DMS153 treated with DMSO at 0.1 percent for 48 hours (cell line): ENCODE results near the gene MYLK3.
A peak's percentile ranks its signal among the peaks of the same experiment; 100 is the strongest.

Experiments
- DNase-seq: peaks from one replicate; lab custom pipeline; 2025; ENCODE audit not compliant: unreplicated experiment; lab: John Stamatoyannopoulos, UW

MYLK3 gene

DNA sequence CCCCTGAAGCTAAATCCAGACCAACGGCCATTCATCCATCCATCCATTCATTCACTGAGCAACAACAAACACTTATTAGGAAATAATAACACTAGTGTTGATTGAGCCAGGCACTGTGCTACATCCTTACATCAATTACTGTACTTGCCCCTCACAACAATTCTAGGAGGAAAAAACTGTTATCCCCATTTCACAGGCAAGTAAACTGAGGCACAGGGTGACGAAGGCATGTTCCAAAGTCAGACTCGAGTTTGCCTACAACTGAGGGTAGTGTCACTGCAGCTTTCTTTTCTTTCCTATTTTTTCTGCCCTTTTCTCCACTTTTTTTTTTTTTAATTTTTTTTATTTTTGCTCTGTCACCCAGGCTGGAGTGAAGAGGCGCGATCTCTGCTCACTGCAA, 11.2 kb upstream of the MYLK3 start:
- DNase-seq, result no peak

DNA sequence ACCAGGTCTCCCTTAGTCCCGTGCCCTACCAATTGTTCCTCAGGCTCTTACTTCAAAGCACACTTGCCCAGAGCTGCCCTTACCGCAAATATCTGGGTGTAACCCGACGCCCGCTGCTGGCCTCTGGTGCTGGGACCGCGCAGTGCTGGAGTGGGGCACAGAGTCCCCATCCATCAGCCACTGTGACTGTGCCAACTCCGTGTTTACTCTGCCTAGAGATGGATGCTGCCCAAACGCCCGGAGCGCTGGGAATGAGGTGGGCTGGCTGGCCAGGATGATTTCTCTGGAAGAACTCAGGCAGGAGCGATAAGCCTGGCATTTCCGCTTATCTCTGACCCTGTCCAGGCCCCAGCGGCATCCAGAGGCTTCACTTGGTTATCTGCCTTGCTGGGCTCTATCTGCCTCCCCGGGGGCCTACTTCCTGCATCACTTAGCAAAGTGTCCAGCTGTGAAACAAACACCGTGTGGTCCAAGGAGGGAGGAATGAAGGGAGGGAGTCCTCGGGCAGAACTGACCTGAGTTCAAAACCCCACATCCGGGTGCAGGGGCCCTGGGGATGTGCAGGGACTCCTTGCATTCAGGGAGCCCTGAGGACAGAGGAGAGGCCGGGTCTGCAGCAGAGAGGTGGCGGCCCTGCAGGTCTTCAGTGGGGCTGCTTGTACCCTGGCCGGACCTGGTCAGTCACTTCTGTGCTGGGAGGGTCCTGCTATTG, 9.4 kb upstream of the MYLK3 start:
- DNase-seq, result peak; percentile 16

DNA sequence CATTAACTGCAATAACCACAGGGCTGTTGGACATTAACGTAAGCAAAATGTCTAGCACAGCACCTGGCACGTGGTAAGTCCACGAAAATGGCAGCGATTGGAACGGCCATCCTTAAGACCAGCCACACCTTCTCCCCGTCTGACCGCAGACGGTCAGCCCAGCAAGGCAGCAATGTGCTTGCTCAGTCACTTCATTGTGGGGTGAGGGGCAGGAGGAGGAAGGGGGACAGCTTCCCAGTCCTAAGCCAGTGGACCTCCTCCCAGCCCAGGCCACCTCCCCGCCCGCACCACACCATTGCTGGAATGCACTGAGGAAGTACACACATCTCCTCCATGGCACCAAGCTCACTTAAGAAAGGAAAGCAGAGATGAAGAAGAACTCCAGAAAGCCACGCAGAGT, 8.6 kb upstream of the MYLK3 start:
- DNase-seq, result no peak

DNA sequence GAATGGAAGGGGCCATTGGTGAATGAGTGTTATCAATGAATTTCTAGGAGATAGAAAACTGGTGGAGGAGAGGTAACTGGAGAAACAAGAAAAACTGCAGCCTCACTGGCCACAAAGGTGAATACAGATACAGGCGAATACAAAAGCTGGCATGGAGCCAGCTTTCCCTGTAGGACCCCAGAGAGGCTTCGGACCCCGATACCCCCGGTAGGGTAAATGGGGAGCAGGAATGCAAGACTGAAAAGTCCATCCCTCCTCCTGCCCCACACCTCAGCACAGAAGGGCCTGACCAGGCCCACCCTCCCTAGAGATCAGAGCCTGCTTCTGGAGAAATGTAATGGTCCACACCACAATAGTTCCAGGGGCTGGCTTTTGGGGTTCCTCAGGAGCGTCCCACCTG, 4.9 kb upstream of the MYLK3 start:
- DNase-seq, result no peak

DNA sequence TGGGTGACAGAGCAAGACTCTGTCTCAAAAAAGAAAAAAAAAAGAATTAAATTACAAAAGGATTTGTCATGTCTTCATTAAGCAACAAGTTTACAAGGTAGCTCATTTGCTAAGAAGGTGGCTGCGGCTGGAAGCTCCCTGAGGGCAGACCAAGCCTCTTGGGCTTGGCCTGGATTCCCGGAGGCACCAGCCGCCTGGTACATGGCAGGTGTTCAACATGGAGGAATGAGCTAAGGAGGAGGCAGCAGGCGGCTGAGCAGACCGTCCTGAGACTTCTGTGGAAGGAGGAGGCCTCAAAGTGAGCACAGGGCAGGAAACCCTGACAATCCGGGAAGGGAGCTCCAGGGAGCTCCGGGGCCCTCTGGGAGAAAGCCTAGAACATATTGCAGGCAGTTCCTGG, 3.2 kb upstream of the MYLK3 start:
- DNase-seq, result no peak

DNA sequence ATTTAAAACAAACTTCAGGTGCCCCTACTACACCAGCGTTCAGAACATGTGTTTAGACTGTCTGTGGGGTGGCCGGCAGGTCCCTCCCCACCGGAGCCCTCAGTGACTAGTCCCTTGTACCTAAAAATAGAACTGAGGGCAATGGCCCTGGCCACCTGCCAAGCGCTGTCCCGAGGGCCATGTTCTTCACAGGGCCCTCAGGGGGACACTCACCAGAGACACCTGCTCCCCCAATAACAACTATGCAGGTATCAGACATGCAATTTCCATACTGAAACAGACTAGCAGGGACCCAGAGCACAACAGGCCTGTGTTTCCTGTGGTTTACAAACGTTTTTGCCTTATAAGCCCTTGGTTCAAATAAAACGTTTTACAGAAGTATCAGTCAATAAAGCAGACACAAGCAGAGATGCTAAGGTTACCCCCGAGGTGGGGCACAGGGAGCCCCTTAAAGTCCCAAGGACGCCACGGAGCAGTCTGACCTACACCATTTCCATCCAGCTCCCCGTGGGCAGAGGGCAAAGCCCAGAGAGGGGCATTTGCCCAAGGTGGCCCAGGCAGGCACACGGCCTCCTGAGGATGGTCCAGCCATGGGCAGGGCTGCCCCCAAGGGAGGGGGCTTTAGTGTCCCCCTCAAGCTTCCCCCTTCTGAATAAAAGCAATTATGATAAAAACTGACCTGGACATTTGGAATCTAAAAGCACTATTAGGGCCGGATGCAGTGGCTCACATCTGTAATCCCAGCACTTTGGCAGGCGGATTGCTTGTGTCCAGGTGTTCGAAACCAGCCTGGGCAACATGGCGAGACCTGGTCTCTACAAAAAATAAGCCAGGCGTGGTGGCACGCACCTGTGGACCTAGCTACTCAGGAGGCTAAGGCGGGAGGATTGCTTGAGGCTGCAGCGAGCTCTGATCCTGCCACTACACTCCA, 896 bp upstream of the MYLK3 start:
- no peak for DNase-seq

DNA sequence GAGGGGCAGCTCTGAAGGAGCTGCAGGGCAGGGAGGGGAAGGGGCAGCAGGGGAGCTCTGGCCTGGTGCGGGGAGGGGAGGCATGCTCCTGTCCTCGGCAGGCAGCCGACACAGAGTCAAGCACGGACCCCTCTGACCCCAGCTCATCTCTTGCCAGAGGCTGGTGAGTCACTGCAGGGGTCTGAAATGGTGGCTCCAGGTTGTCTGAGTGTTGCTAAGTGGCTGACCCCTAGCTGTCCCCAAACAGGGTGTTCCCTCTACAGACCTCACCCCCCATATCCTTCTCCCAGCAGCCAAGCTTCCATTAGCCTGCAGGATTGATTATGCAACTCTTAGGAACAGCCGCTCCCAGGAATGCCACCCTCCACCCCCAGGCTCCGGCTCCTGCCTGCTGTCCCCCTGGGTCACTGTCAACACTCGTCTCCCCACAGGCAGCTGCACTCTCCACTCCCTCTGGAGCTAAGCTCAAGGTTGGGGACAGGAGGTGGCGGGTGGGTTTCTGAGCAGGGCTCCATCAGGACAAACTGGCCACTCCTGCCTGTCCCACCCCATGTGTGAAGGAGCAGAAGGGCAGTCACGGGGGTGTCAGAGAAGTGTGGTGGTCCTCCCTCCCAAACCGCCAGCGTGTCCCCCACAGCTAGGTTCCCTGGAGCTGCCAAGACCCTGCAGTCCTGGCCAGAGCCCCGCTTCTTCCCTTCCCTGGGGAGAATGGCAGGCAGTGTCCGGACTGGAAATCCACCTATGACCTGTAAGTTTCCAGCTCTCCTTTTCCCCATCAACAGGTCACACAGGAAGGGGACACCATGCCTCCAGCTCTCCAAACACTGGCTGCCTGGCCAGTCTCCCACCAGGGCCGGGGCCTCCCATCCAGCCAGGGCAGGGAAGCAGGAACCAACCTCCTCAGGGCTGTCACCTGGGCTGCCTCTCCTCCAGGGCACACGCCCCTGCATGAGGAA, 1.0 kb downstream of the MYLK3 start:
- no peak for DNase-seq

DNA sequence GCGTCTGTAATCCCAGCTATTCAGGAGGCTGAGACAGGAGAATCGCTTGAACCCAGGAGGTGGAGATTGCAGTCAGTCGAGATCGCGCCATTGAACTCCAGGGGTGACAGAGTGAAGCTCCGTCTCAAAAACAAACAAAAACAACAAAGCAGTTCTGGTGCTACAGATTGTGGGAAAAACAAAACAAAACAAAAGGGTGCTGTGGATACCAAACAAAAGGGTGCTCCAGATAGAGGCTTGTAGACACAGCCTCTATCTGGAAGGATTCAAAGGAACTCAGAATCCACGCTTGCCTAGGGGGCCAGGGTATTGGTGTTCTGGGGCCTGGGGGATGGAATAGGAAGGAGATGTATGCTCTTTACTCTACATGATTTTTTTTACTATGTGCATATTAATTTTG, 2.5 kb downstream of the MYLK3 start:
- DNase-seq, result no peak

DNA sequence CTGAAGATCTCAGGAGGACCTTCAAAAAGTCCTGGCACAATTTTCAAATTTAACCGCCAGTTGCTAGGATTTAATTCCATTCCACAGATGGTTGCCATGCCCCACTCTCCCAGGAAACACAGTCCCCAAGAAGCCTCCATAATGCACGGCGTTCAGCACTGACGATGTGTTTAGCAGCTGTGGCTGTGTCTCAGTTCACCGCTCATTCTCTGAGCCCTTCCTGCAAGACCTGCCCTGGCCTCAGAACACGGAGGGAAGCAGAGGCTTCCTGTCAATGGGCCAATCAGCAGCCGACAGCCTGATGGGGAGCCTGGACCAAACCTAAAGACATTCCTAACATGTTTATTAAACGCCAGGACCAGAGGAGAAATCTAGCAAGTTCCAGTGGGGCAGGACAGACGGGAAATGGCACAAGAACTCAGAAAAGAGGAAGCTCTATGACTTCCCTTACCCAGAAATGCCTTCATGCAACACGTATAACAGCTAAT, 4.9 kb downstream of the MYLK3 start:
- no peak for DNase-seq

DNA sequence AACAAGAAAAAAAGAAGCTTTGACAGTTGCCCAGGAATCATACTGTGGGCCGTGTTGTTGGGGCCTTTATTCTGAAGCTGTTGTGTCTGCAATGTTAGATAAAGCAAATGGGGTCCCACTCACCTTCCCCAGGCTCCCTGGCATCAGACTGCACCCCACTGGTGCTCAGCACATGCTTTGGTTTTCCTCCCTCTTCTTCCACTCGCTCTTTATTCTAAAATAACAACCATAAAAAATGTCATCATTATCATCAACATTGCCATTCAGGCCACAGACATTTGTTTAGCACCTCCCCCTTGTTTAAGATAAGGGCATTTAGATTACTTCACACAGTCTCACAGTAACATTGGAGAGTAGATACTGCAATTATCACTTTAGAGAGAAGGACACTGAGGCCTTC, 8.2 kb downstream of the MYLK3 start:
- DNase-seq, result no peak

DNA sequence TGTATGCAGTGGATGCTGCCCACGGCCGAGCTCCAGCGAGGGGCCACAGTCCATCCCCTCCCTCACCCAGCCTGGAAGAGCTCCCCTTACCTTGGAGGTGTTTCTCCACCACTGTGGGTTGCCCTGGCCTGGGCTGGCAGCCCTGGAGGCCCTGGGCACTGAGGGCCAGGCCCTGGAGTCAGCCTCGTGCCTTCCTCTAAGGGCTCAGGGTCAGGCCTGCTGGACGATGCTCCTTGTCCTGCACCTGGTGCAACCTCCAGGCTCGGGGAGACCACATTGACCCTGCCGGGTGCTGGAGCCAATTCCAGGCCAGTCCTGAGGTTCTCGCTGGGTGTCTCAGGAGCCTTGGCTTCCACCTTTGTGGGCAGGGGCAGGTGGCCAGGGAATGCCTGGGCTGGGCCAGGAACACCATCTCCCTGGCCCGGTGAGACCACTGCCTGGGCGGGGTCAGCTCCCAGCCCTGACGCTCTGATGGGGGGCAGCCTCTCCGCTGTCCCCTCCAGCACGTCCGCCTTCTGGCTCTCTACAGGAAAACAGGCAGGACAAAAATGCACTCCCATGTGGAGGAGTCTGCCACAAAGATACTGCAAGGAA, 10.4 kb downstream of the MYLK3 start:
- no peak for DNase-seq

DNA sequence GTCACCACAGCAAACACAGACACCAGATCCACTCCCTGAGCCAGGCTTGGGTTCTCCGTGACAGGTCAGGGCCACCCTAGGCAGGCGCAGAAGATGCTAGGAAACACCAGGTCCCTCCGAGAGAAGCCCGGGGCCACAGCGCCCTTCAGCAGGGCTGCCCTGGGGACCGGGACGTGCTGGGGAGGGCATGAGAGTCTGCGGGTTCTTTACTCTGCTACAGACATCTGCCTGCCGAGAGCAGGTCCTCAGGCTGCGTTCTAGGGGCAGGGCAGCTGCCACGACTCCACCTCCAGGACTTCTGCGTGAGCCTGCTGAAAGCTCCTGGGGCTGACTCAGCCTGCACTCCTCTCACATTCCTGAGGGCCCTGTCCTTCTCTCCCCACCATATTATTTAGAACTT, 11.4 kb downstream of the MYLK3 start:
- no peak for DNase-seq

DNA sequence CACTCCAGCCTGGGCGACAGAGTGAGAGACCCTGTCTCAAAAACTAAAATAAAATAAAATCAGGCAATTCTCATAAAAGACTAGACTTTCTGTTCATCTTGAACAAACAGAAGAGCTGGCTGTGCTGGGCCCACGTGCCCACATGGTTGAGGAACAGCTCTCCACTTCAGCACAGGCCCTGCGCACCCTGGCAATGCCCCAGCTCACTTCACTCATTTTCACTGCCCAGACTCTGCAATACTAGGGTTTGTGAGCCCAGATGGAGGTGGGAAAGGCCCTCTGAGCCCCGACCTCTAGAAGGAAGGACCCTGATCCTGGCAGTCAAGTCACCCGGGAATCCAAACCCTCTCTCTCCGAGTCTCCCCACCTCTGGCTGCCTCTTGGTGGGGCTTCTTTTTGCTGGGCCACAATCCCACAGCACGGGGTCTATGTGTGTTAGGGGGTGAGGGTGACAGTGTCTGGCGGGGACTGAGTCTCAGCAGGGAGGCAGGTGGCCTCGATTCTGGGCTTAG, 14.8 kb downstream of the MYLK3 start:
- no peak for DNase-seq

DNA sequence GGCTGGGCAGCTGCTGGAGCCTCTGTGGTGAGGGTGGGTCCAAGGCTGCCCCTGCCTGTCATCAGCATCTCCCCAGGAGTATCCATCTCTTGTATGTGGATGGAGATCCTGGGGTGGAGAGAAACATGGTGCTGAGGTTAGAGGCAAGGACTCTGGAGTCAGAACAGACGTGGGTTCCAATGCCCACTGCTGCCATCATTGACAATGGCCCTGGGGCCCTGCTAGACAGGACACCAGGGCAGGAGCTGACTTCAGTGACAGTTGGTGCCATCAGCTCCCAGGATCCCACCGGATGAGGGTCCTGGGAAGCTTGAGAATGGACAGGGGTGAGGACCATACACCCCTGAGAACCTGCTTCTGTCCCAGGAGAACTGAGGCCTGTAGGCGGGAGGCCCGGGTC, 15.6 kb downstream of the MYLK3 start:
- no peak for DNase-seq

DNA sequence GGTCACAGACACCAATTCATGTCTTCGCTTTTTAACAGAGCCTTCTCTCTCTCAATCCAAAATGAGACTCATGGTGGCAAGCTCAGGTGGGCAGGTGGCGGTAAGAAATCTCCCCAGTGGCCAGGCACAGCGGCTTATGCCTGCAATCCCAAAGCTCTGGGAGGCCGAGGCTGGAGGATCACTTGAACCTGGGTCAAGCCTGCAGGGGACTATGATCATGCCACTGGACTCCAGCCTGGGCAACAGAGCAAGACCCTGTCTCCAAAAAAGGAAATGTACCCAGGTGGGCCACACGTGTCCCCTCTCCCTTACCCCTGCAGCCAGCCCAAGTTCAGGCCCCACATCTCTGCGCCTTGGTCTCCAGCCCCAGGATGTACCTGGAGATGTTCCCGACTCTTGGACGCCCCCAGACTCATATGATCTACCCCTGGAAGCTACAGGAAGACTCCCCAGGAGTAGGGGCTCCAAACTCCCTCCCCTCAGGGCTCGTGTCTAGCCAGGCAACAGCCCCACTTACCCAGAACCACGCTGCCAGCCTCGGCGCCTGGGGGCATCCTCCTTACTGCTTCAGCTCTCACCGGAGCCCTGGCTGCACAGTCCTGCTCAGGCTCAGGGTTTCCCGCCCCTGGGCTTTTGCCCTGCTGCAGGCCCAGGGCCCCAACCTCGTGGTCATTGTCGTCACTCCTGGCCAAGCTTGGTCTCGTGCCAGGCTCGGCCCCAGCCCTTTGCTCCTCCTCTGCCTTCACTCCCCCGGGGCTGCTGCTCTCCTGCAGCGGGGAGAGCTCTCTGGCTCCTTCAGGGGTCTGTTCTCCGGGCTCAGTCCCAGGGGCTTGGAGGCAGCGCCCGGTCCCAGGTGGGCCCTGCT, 16.2 kb downstream of the MYLK3 start:
- no peak for DNase-seq

DNA sequence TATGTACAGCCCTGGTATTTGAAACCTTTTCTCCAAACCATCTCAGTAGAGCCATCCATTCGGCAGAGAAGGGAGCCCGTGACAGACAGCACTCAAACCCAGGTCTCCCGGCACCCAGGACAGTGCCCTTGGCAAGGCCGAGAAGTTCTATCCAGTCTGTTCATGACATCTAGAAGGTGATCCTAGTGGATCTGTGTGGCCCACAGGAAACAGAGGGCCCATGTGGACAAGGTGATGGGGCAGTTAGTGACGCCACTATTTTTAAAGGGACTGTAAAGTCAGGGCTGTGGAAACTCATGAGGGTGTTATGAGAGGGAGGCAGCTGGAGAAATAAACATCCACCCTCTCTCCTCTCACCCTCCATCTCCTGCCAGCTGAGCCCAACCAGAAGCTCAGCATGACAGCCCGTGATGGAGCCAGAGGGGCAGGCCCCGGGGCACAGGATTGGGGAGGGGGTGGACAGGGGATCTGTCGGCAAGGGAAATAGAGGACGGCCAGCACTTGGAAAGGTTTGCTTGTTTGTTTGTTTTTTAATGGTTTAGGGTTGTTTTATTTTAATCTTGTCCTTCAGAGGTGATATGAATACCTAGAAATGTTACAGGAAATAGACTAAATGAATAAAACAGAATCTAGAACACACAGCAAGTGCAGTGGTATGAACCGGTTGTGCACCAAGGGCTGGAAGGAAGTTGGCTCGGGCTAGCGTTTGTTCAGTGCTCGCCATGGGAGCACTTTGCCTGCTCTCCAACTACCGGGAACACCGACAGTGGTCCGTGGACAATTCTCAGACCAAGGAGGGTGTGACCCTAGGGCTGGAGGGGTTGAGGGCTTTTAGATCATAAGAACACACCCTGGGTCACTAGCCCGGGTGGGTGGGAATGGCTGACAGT, 17.1 kb downstream of the MYLK3 start:
- no peak for DNase-seq

DNA sequence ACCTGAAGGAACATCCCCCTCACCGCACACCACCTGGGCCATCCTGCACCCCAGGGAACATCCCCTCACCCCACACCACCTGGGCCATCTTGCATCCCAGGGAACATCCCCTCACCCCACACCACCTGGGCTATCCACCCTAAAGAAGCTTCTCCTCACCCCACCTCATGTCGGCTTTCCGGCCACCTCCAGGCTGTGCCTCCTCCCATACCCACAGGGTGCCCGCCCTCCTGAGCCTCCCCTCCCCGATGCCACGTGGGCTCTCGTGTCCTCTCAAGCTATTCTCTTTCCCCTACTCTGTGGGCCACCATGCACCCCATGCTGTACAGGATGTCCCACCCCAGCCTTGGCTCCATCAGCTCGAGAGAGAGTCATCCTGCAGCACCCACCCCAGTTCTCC, 18.0 kb downstream of the MYLK3 start:
- no peak for DNase-seq

DNA sequence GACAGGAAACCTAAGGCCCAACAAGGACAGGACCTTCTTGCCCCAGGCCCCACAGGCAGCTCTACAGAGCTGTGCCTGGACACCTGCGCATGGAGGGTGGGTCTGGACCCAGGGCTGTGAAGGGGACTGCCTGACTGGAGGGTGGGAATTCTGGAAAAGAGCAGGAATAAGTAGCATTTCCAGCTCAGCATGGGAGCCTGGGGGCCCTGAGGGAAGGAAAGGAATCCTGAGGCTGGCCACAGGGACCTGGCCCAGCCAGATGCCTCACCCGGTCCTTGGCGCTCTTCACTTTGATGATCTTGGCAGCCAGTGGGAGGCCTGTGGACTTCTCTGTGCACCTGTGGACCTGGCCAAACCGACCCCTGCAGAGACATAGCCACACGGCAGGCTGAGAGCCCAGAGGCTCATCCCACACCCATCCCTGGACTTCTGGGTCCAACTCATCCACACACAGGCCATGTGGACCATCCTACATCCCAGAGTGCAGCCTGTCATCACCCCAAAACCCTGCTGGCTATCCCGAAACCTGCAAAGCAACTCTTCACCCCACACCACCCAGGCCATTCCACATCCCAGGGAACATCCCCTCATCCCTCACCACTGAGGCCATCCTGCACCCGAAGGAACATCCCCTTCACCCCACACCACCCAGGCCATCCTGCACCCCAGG, 18.7 kb downstream of the MYLK3 start:
- DNase-seq, result no peak
